ENCODE results near the gene WDR5. TPM values are rescaled to one million over a fixed set of nuclear protein-coding genes. Genes with fewer than 3 reads are reported as not detected.

Gene WDR5
- total RNA-seq, 1 experiment from 2014 or later: 29.1 TPM

GRCh38 chr9:134155812-134156377 is 20.0 kb downstream of the WDR5 start:
- Histone ChIP-seq H3K9me2 (replicated peaks; ENCODE audit: low read length) (no peaks in the 10 kb centered on the region), H3K27ac (ENCODE audit: low read length) (no peak overlapping the region), H3K4me3 (ENCODE audit: low read length) (no peak overlapping the region), H3K79me2 (ENCODE audit: low read length) (no peaks in the 10 kb centered on the region), H4K20me1 (ENCODE audit: low read length) (no peaks in the 10 kb centered on the region), H3K27me3 (ENCODE audit: low read length) (no peaks in the 10 kb centered on the region), H3K9me3 (ENCODE audit: low read length) (no peaks in the 10 kb centered on the region), H3K4me1 (ENCODE audit: insufficient read depth, low read length) (no peaks in the 10 kb centered on the region), H3K4me2 (ENCODE audit: low read length) (no peak overlapping the region), H3K9ac (ENCODE audit: low read length) (no peak overlapping the region), H2AFZ (ENCODE audit: low read length) (no peak overlapping the region), H3F3A (ENCODE audit: low read length, unreplicated experiment) (no peaks in the 10 kb centered on the region), H3K36me3 (ENCODE audit: low read depth, low read length) (no peaks in the 10 kb centered on the region; the same call in none of the 2 replicates)
- no peak for TF ChIP-seq CTCF (conservative IDR thresholded peaks at IDR 0.05; ENCODE audit: low read depth, low read length)
- TF ChIP-seq EZH2phosphoT487 (IDR thresholded peaks at IDR 0.05; ENCODE audit: borderline replicate concordance, low read length): no peak
- no peak for TF ChIP-seq EZH2 (IDR thresholded peaks at IDR 0.05; ENCODE audit: low read length, unreplicated experiment)
- no TSS peak for BruUV-seq (replicated peaks)
- ChIA-PET CTCF (no interaction called here), POLR2A (ENCODE audit: unreplicated experiment) (no interaction called here)
- intact Hi-C loops (cut with micrococcal nuclease): no loop called here
- DNase-seq (no peak), ATAC-seq (no peak)

GRCh38 chr9:134156564-134157377 is 20.9 kb downstream of the WDR5 start:
- CTCF ChIA-PET: no interaction called here
- intact Hi-C loops (cut with micrococcal nuclease): no loop called here

More at GRCh38 chr9:134156564-134157377, 20.9 kb downstream of the WDR5 start:
- POLR2A ChIA-PET (ENCODE audit: unreplicated experiment): no interaction called here
- H3K9ac ChIP-seq (ENCODE audit: low read length): no peak overlapping the region
- DNase-seq (no peak), ATAC-seq (no peak)
- H3K79me2 ChIP-seq (ENCODE audit: low read length): no peaks in the 10 kb centered on the region
- no peak overlapping the region for H3K27ac ChIP-seq (ENCODE audit: low read length)
- no peaks in the 10 kb centered on the region; the same call in none of the 2 replicates for H3K36me3 ChIP-seq (ENCODE audit: low read depth, low read length)
- no peaks in the 10 kb centered on the region for H3K9me2 ChIP-seq (replicated peaks; ENCODE audit: low read length)
- no peaks in the 10 kb centered on the region for H3F3A ChIP-seq (ENCODE audit: low read length, unreplicated experiment)
- no peak overlapping the region for H2AFZ ChIP-seq (ENCODE audit: low read length)
- H3K4me1 ChIP-seq (ENCODE audit: insufficient read depth, low read length): no peaks in the 10 kb centered on the region
- BruUV-seq (replicated peaks): no TSS peak
- no peaks in the 10 kb centered on the region for H3K27me3 ChIP-seq (ENCODE audit: low read length)
- no peak overlapping the region for H3K4me3 ChIP-seq (ENCODE audit: low read length)
- no peak for TF ChIP-seq CTCF (conservative IDR thresholded peaks at IDR 0.05; ENCODE audit: low read depth, low read length)
- TF ChIP-seq EZH2 (IDR thresholded peaks at IDR 0.05; ENCODE audit: low read length, unreplicated experiment): no peak
- TF ChIP-seq EZH2phosphoT487 (IDR thresholded peaks at IDR 0.05; ENCODE audit: borderline replicate concordance, low read length): no peak
- H4K20me1 ChIP-seq (ENCODE audit: low read length): no peaks in the 10 kb centered on the region
- H3K4me2 ChIP-seq (ENCODE audit: low read length): no peak overlapping the region
- no peaks in the 10 kb centered on the region for H3K9me3 ChIP-seq (ENCODE audit: low read length)
